ENCODE measurements around the gene TNS3.

The TNS3 gene

GRCh38 chr7:47381134-47381495 lies 200.8 kb downstream of the TNS3 start:
- Histone ChIP-seq H3K36me3 (ENCODE audit: insufficient read depth, low read length) (no peaks in the 10 kb centered on the region), H2AFZ (ENCODE audit: low read depth, low read length) (no peak overlapping the region), H3K4me1 (ENCODE audit: insufficient read depth, low read length) (peaks cover 54% of the 10 kb centered on the region), H3K4me3 (ENCODE audit: low read length) (no peak overlapping the region), H3K27me3 (ENCODE audit: insufficient read depth, low read length) (no peaks in the 10 kb centered on the region), H3K9me3 (ENCODE audit: low read length) (no peaks in the 10 kb centered on the region)

GRCh38 chr7:47380325-47381133 lies 201.4 kb downstream of the TNS3 start:
- Histone ChIP-seq H3K4me3 (ENCODE audit: low read length) (peak overlapping the region; percentile 20), H3K4me1 (ENCODE audit: insufficient read depth, low read length) (peaks cover 54% of the 10 kb centered on the region), H3K36me3 (ENCODE audit: insufficient read depth, low read length) (no peaks in the 10 kb centered on the region), H3K9me3 (ENCODE audit: low read length) (no peaks in the 10 kb centered on the region), H2AFZ (ENCODE audit: low read depth, low read length) (no peak overlapping the region), H3K27me3 (ENCODE audit: insufficient read depth, low read length) (no peaks in the 10 kb centered on the region)

- Histone ChIP-seq H2AFZ (ENCODE audit: low read depth, low read length) (no peak overlapping the region), H3K4me1 (ENCODE audit: insufficient read depth, low read length) (peaks cover 54% of the 10 kb centered on the region), H3K4me3 (ENCODE audit: low read length) (peak overlapping the region; percentile 20), H3K9me3 (ENCODE audit: low read length) (no peaks in the 10 kb centered on the region), H3K36me3 (ENCODE audit: insufficient read depth, low read length) (no peaks in the 10 kb centered on the region), H3K27me3 (ENCODE audit: insufficient read depth, low read length) (no peaks in the 10 kb centered on the region)
These were observed 202.1 kb downstream of the TNS3 start for GRCh38 chr7:47379629-47380324.

GRCh38 chr7:47378728-47379395 lies 203.0 kb downstream of the TNS3 start:
- Histone ChIP-seq H3K27me3 (ENCODE audit: insufficient read depth, low read length) (no peaks in the 10 kb centered on the region), H3K4me1 (ENCODE audit: insufficient read depth, low read length) (peaks cover 52% of the 10 kb centered on the region), H3K9me3 (ENCODE audit: low read length) (no peaks in the 10 kb centered on the region), H3K4me3 (ENCODE audit: low read length) (no peak overlapping the region), H3K36me3 (ENCODE audit: insufficient read depth, low read length) (no peaks in the 10 kb centered on the region), H2AFZ (ENCODE audit: low read depth, low read length) (no peak overlapping the region)

- Histone ChIP-seq H3K27me3 (ENCODE audit: insufficient read depth, low read length) (no peaks in the 10 kb centered on the region), H3K4me3 (ENCODE audit: low read length) (no peak overlapping the region), H2AFZ (ENCODE audit: low read depth, low read length) (no peak overlapping the region), H3K4me1 (ENCODE audit: insufficient read depth, low read length) (peaks cover 41% of the 10 kb centered on the region), H3K36me3 (ENCODE audit: insufficient read depth, low read length) (no peaks in the 10 kb centered on the region), H3K9me3 (ENCODE audit: low read length) (no peaks in the 10 kb centered on the region)
These were observed 204.2 kb downstream of the TNS3 start for GRCh38 chr7:47377741-47378140.

GRCh38 chr7:47376991-47377616 lies 204.8 kb downstream of the TNS3 start:
- Histone ChIP-seq H2AFZ (ENCODE audit: low read depth, low read length) (no peak overlapping the region), H3K4me3 (ENCODE audit: low read length) (no peak overlapping the region), H3K4me1 (ENCODE audit: insufficient read depth, low read length) (peaks cover 38% of the 10 kb centered on the region), H3K9me3 (ENCODE audit: low read length) (no peaks in the 10 kb centered on the region), H3K27me3 (ENCODE audit: insufficient read depth, low read length) (no peaks in the 10 kb centered on the region), H3K36me3 (ENCODE audit: insufficient read depth, low read length) (no peaks in the 10 kb centered on the region)

- Histone ChIP-seq H3K4me1 (ENCODE audit: insufficient read depth, low read length) (peaks cover 21% of the 10 kb centered on the region), H3K27me3 (ENCODE audit: insufficient read depth, low read length) (no peaks in the 10 kb centered on the region), H2AFZ (ENCODE audit: low read depth, low read length) (no peak overlapping the region), H3K9me3 (ENCODE audit: low read length) (no peaks in the 10 kb centered on the region), H3K4me3 (ENCODE audit: low read length) (no peak overlapping the region), H3K36me3 (ENCODE audit: insufficient read depth, low read length) (no peaks in the 10 kb centered on the region)
These were observed 206.6 kb downstream of the TNS3 start for GRCh38 chr7:47375121-47375938.

GRCh38 chr7:47374538-47374937 lies 207.4 kb downstream of the TNS3 start:
- H3K36me3 ChIP-seq (ENCODE audit: insufficient read depth, low read length), result no peaks in the 10 kb centered on the region
- H3K4me1 ChIP-seq (ENCODE audit: insufficient read depth, low read length), result peaks cover 13% of the 10 kb centered on the region
- H3K4me3 ChIP-seq (ENCODE audit: low read length), result no peak overlapping the region
- H3K27me3 ChIP-seq (ENCODE audit: insufficient read depth, low read length), result no peaks in the 10 kb centered on the region
- no peaks in the 10 kb centered on the region for H3K9me3 ChIP-seq (ENCODE audit: low read length)
- no peak overlapping the region for H2AFZ ChIP-seq (ENCODE audit: low read depth, low read length)

GRCh38 chr7:47373871-47374451 lies 207.9 kb downstream of the TNS3 start:
- Histone ChIP-seq H3K27me3 (ENCODE audit: insufficient read depth, low read length) (no peaks in the 10 kb centered on the region), H3K4me1 (ENCODE audit: insufficient read depth, low read length) (peaks cover 7% of the 10 kb centered on the region), H3K4me3 (ENCODE audit: low read length) (no peak overlapping the region), H3K9me3 (ENCODE audit: low read length) (no peaks in the 10 kb centered on the region), H3K36me3 (ENCODE audit: insufficient read depth, low read length) (peaks cover 2% of the 10 kb centered on the region), H2AFZ (ENCODE audit: low read depth, low read length) (no peak overlapping the region)

GRCh38 chr7:47371733-47372368 lies 210.1 kb downstream of the TNS3 start:
- Histone ChIP-seq H3K27me3 (ENCODE audit: insufficient read depth, low read length) (no peaks in the 10 kb centered on the region), H2AFZ (ENCODE audit: low read depth, low read length) (no peak overlapping the region), H3K4me3 (ENCODE audit: low read length) (no peak overlapping the region), H3K36me3 (ENCODE audit: insufficient read depth, low read length) (peaks cover 10% of the 10 kb centered on the region), H3K9me3 (ENCODE audit: low read length) (no peaks in the 10 kb centered on the region), H3K4me1 (ENCODE audit: insufficient read depth, low read length) (no peaks in the 10 kb centered on the region)

- no peaks in the 10 kb centered on the region for H3K27me3 ChIP-seq (ENCODE audit: insufficient read depth, low read length)
- no peak overlapping the region for H3K4me3 ChIP-seq (ENCODE audit: low read length)
- H3K36me3 ChIP-seq (ENCODE audit: insufficient read depth, low read length), result peaks cover 10% of the 10 kb centered on the region
- no peaks in the 10 kb centered on the region for H3K9me3 ChIP-seq (ENCODE audit: low read length)
- H2AFZ ChIP-seq (ENCODE audit: low read depth, low read length), result no peak overlapping the region
- H3K4me1 ChIP-seq (ENCODE audit: insufficient read depth, low read length), result no peaks in the 10 kb centered on the region
These were observed 210.6 kb downstream of the TNS3 start for GRCh38 chr7:47371317-47371716.
